Glomerular visceral epithelial cell (primary cell): ENCODE data around the gene OR9I1.

Source experiments
- DNase-seq: peaks from one replicate; pipeline ENCODE4 v3.0.0-alpha.2; 2016; ENCODE audit errors: extremely low spot score

Gene OR9I1, protein sequence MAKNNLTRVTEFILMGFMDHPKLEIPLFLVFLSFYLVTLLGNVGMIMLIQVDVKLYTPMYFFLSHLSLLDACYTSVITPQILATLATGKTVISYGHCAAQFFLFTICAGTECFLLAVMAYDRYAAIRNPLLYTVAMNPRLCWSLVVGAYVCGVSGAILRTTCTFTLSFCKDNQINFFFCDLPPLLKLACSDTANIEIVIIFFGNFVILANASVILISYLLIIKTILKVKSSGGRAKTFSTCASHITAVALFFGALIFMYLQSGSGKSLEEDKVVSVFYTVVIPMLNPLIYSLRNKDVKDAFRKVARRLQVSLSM

DNA sequence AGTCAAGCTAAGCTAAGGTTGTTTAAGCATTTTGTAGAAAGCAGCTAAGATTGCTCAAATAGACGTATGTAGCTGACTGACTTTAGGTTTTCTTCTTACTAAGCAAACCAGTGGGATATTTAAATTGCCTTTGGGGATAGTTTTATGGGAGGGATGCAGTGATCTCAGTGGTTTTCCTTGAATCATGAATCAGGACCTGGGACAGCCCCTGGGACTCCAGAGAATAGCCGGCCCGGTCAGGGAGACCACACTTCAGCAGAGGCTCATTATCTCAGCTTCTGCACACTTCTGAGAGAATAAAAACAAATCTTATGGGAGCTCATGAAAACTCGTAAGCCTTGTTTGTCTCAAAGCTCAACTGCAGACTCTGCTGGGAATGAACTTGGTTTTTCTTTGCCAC, at the start of gene OR9I1:
TSS of gene OR9I1 (minus strand) at position 62 of the 400 bp plus-strand sequence. CDS start 6,086 bp downstream, outside the sequence.
- no peak for DNase-seq

DNA sequence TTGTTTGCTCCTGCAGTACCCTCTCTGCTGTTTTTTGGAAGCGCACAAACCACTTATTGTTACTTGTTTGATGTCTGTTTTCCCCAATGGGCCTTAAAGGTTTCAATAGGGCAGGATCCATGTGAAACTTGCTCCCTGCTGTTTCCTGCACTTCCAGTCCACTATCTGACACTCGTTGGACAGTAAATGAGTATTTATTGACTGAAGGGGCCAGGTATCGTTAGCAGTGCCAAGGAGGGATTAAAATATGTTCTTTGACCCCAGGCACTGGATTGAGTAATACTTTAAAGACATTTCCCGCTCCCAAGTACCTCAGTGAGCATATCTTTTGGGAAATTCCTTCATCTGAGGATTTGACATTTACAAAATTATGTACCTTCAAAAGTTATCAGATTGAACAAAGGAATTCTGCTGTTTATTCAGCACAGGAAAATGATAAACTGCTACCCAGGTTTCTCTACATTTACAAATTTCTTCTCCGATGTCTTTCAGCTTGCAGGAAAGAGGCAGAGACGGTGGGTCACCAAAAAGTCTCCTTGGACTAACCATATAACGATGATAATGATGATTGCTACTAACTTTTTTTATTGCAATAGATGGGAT, 40.3 kb upstream of the OR9I1 start:
- DNase-seq = no peak

DNA sequence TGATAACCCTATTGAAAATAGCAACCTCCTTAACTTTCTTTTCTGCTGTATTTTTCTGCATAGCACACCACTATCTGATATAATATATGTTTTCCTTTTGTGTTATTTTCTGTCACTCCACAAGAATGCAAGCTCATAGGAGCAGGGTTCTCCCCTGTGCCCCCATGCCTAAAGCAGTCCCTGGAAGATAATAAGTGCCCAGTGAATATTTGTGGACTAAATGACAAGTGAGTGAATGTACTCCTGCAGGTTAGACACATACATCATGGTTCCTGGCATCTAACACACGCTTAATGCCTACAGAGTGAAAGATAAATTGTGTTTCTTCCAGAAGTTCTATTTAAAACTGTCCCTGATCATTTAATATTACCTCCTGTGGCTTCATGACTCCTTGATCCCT, 39.7 kb upstream of the OR9I1 start:
- no peak for DNase-seq

DNA sequence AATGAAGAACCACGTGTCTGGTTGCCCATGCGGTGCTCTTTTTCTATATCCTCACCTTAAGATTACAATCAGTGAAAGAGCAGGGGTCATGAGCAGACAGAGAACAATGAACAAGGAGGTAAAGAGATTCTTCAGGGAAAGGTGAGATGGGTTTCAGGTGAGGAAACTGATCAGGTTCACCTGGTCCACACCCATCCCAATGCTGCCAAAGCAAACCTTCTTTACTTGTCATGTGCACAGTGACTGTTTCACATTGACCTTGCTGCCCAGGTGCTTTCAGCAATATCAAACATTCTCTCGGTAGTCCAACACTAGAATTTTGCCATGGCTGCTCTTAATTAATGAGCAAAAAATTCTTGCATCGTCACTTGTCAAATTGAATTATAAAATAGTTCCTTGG, 39.1 kb upstream of the OR9I1 start:
- no peak for DNase-seq

DNA sequence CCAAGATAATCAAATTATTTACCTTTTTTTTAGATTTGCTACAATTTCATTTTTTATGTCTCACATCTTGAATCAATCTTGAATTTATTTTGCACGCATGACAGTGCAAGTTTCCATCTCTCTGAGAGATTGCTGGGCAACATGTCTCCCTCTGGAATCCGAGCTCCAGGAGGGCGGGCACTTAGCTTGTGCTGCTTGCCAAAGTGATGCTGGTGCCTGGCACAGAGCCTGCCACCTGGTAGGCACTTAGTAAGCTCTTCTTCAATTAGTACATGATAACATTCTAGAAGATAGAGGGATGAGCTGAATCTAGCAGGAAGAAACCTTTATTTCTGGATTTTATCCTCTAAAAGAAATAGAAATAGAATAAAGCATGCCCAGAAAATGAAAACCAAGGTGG, 27.5 kb upstream of the OR9I1 start:
- no peak for DNase-seq

DNA sequence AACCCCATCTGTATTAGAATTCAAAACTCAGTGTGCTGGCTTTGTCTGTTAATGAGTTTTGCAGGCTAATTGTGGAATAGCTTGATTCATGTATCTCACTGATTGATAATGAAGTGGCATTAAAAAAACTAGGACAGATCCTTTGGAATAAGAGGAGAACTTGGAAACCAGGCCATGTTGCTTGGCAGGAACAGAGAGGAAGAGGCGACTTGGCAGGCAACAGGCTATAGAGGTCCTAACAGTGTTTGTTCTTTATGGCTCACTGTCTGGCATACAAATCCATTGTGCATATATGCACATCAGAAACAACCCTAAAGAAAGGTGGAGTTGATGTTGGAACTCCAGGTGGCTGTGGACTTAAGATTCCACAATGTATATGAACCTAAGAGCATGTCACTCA, 17.4 kb upstream of the OR9I1 start:
- DNase-seq = no peak

DNA sequence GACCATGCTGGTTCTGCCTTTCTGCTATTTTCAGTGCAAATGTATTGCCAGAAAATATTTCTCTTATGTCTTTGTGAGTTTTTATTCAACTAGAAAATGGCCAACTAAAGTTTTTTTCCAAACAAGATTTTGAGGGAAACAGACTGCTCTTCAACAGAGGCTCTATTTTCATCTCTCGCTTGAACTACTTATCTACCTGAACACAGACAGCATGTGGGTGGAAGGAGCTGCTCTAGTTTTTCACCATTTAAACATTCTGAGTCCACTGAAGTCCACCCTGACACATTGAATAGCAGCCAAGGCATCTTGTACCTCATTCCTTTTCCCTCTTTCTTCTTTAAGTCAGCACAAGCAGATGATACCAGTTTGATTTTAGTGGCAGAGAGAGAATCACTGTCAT, 9.8 kb upstream of the OR9I1 start:
- no peak for DNase-seq

DNA sequence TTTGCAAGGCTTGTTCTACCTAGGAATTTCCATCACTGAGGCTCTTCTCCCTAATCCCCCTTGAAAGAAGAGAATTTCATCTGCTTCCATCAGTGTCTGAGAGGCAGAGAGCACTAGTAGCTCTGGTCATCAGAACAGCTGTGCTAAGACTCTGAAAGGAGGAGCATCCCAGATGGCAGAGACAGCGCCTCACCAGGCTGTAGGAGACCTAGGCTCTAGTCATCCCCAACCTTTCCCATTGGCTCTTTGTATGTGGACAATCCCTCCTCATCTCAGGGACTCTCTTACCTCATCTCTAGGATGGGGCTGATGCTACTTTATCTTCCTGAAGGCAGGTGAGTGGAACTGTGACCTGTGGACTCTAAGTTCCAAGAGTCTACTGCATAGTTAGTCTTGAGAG, 8.8 kb upstream of the OR9I1 start:
- DNase-seq = no peak

DNA sequence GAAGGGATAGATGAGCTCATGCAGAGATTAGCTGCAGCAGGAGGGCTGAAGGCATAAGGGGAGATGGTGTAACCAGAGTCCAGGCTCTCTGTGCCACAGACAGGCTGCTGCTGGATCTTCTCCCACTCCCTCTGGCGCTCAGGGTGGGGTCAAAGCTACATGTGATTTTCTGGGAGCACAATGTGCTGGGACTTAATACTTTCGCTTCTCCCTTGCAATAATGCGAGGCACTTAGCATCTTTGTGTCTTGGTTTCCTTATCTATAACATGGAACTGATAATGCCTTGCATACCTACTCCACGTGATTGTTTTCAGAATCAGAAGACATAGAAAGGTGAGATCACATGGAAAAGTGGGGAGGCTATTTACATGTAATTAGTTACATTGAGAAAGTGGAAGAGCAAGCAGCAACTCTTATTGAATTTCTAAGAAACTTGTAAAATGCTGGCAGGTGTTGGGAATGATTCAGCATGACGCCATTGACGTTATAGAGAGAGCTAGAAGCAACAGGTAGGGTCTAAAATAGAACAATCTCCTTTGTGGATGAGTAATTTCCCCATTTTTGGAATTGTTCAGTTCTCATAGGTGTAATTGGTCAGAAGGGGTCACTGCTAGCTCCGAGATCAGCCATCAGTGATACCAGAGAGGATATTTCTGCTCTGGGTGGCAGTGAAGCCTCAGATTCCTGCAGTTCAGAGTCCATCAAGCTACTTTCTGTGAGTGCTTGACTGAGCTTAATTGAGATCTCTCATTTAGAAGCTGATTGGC, 8.2 kb upstream of the OR9I1 start:
- DNase-seq = no peak

DNA sequence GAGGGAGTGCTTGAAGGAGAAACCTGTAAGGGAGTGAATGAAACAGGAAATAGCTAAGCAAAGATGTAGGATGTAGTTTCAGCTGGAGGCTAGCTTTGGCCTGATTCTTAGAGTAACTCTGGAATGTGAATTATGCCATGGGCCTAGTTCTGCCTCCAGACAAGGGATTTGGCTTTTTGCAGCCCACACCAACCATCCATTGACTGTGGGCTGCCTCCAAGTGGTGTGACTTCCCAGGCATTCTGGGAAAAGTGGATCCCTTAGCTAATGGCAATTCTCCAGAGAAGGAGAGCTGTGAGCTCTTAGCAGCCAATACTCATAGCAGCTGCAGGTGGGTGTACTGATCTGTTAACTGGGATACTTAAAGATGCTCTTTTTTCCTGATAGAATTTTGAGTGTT, 2.0 kb upstream of the OR9I1 start:
- no peak for DNase-seq

DNA sequence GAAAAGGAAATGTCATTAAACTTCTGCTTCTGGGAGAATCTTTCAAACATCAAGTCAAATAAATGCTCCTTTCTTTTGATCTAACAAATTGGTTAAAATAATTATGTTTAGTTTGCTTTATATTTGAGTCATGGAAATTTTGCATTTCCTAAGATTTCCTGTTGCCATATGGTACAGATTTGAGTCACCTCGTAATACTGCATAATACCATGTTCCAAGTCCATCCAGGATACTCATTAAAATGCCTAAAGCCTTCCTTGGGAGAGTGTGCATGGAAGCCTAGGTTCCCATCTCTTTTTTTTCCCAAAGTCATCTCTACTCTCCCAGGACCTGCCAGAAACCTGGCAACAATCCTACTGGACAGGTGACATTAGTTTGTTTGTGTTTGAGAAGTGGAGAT, 4.2 kb downstream of the OR9I1 start:
- no peak for DNase-seq

DNA sequence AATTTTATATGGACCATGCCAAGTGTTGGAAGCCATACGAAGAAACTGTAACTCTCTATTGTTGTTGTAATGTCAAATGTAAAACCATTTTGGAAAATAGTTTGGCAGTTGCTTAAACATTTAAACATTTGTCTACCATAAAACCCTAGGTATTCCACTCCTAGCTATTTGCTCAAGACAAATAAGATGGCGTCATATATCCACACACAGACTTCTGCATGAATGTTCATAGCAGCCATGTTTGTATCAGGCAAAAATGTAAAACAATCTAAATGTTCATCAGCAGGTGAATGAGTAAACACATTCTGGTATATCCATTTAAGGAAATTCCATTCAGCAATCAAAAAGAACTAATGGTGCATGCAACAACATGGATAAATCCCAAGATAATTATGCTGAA, 27.9 kb downstream of the OR9I1 start:
- DNase-seq = no peak

DNA sequence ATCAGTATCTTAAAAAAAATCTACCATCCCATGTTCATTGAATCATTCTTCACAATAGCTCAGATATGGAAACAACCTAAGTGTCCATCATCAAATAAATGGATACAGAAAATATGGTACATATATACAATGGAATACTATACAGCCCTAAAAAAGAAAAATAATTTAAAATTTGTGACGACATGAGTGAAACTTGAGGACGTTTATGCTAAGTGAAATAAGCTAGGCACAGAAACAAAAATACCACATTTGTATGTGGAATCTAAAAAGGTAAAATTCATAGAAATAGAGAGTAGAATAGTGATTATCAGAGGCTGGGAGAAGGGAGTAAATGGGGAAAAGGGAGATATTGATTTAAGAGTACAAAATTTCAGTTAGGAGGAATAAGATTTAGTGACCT, 38.8 kb downstream of the OR9I1 start:
- no peak for DNase-seq

DNA sequence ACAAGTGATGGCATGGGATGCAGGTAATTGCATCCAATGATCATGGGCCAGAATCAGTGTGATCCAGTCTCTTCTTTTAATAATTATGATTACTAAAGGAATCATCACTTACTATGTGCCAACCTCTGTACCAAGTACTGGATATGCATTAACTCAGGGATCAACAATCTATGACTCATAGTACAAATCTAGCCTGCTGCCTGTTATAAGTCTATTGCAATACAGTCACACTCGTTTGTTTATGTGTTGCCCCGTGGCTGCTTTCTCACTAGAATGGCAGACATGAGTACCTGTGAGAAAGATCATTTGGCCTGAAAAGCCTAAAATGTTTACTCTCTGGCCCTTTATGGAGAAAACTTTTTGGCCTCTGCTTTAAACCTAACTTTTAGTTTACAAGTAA, 49.5 kb downstream of the OR9I1 start:
- no peak for DNase-seq

DNA sequence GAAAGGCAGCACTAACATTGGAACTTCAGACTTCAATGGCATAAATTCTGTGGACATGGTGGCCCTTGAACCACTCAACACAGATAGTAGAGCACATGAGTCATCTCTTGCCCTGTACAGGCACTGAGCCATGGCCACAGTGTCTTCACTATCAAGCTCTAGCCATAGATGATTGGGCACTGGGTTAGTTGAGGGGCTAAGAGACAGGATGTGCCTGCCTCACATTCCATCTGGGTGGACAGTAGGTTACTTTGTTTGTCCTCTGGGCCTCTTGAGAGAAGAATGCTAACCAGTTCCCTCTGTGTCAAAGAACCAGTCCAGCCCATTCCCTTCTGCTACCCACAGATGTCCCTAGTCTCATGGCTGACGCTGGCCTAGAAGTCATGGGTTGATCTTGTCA, 54.7 kb downstream of the OR9I1 start:
- DNase-seq = no peak

DNA sequence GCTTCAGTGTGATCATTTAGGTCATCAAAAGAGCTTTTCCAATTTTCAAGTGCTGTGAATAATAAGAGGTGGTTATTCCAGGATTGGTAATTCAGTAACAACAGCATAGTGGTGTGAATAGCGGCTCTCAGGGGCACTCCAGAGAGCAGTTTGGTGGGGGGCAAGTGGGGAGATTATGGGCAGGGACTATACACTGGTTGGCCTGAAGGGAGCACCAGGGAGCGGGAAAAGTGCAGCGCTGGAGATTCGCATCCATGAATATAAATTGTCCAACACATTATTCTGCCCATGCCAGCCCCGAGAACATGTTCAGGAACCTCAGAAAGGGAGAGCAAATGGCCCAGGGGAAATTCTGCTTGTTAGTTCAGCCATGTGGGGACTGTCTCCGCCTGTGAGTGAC, 56.7 kb downstream of the OR9I1 start:
- DNase-seq = no peak

DNA sequence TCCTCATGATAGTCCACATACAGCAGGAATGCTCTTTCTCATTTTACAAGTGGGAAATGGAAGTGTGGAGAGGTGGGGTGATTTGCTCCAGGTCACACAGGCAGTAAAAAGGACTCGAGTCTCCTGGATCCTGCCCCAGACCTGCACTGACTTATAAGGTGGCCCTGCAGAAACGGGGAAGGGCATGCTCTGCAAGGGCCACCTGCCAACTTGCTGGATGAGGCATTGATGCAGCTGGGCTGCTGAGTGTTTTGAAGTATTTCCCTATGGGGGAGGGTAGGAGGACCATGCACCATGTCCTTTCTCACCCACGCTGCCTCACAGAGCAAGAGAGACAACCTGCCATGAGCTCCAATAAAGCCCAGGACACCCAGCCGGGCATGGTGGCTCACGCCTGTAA, 57.6 kb downstream of the OR9I1 start:
- peak; percentile 38 for DNase-seq
